Activated T-cell treated with anti-CD3 and anti-CD28 coated beads, Interleukin-2, amount 50 U/mL, for 72 hours (primary cell): ENCODE measurements around the gene SAMD4A. TPM values are rescaled to one million over a fixed set of nuclear protein-coding genes. Genes with fewer than 3 reads are reported as not detected.

Experiments used
- ATAC-seq, 2 donors: fragments of 150-1000 bp; cut with Tn5 transposase; replicated peaks in 1 of 2; 2 replicates each; pipeline ENCODE4 v1.10.0; 2021; ENCODE audit warnings: moderate library complexity in 2 of 2, mild to moderate bottlenecking in 1 of 2
- DNase-seq, 2 donors: peaks; one replicate each; pipeline ENCODE4 v3.0.0; 2021 to 2022; ENCODE audit warnings: mixed read lengths in 1 of 2
- H3K27ac Mint-ChIP-seq: one replicate; pipeline ENCODE4 v1.8.0; 2022; ENCODE audit warnings: mild to moderate bottlenecking, moderate library complexity, mixed read lengths
- H3K27me3 Mint-ChIP-seq: one replicate; pipeline ENCODE4 v1.8.0; 2022; ENCODE audit warnings: low read depth, mixed read lengths
- H3K36me3 Mint-ChIP-seq, 2 donors: one replicate each; pipeline ENCODE4 v1.8.0; 2022; ENCODE audit warnings: mixed read lengths in 2 of 2, mild to moderate bottlenecking in 1 of 2; ENCODE audit not compliant: insufficient read depth in 2 of 2
- H3K4me1 Mint-ChIP-seq: one replicate; pipeline ENCODE4 v1.8.0; 2022; ENCODE audit warnings: low read depth, mixed read lengths
- H3K4me3 Mint-ChIP-seq, 2 donors: one replicate each; pipeline ENCODE4 v1.8.0; 2022; ENCODE audit warnings: mild to moderate bottlenecking in 2 of 2, mixed read lengths in 2 of 2, moderate library complexity in 2 of 2
- H3K9me3 Mint-ChIP-seq, 2 donors: one replicate each; pipeline ENCODE4 v1.8.0; 2022; ENCODE audit warnings: mixed read lengths in 2 of 2
- total RNA-seq, 2 donors: library from RNA; stranded (reverse); gene quantifications; one replicate each; pipeline ENCODE4 v1.2.3, GENCODE V29; 2022

Gene SAMD4A
- total RNA-seq, 2 donors from 2014 or later, result 8.2 to 10.1 TPM

DNA sequence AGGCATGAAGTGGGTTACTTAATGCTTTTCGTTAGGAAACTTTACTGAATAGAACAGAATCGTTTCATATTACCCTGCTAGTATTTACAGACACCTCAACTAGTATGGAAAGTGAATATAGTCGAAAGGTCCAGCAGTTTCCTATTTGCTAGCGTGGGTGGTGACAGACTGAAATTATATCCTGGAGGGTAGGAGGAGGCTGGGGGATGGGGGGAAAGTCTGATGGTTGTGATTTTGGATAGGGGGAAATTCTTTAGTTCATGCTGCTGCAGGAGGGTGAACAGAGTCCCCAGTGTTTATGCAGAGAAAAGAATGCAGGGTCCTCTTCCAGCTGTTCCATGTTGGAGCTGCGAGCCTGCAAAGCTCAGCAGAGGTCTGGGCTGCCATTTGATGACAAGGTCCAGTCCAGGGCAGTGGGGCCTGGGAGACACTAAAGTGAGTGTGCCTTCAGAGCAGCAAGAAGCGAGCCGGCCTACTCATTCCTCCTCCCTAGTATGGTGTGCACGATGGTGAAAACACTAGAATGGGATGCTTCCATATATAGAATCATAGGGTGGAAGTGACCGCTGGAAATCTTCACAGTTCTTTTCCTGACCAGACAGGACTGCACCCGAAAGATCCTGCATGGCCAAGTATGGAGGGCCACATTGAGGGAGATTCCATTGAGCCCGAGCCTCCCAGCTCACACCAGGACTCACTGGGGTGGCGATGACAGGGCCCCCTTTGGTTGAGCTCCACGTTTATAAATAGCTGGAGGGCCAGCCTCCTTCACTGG, 2.1 kb downstream of the SAMD4A start:
- peak overlapping the region in 1 of 2 donors; percentile 84 for H3K4me3 Mint-ChIP-seq

DNA sequence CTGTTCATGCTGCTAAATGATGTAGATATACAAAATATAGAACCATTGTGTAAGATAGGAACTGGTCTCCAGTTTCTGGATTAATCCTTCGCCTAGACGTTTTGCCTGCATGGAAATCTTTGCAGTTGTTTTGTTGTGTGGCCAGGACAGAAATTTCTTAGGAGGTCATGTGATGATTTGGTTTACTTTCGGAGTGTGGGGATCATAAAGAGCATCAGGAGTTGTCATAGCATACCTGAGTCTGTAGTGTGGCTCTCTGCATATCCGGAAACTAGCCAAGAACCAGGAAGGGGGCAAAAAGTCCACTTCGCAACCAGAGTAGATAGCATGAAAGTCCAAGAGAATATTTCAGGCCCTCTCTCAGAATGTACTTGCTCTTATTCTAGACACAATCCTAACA, 3.1 kb downstream of the SAMD4A start:
- DNase-seq (no peak), ATAC-seq (no peak)
- Mint-ChIP-seq H3K27ac (no peak overlapping the region), H3K27me3 (peaks cover 34% of the 10 kb centered on the region), H3K4me1 (peaks cover 16% of the 10 kb centered on the region), H3K4me3 (no peak overlapping the region), H3K36me3 (peaks cover 5 to 15% of the 10 kb centered on the region in 2 donors), H3K9me3 (peaks cover 2 to 4% of the 10 kb centered on the region in 2 donors)

More for the DNA sequence above, 2.1 kb downstream of the SAMD4A start:
- Mint-ChIP-seq H3K27me3 (peaks cover 27% of the 10 kb centered on the region), H3K36me3 (peaks cover 5 to 15% of the 10 kb centered on the region in 2 donors), H3K27ac (no peak overlapping the region), H3K4me1 (peaks cover 24% of the 10 kb centered on the region), H3K9me3 (peaks cover 2 to 4% of the 10 kb centered on the region in 2 donors)
- ATAC-seq (no peak), DNase-seq (no peak)

DNA sequence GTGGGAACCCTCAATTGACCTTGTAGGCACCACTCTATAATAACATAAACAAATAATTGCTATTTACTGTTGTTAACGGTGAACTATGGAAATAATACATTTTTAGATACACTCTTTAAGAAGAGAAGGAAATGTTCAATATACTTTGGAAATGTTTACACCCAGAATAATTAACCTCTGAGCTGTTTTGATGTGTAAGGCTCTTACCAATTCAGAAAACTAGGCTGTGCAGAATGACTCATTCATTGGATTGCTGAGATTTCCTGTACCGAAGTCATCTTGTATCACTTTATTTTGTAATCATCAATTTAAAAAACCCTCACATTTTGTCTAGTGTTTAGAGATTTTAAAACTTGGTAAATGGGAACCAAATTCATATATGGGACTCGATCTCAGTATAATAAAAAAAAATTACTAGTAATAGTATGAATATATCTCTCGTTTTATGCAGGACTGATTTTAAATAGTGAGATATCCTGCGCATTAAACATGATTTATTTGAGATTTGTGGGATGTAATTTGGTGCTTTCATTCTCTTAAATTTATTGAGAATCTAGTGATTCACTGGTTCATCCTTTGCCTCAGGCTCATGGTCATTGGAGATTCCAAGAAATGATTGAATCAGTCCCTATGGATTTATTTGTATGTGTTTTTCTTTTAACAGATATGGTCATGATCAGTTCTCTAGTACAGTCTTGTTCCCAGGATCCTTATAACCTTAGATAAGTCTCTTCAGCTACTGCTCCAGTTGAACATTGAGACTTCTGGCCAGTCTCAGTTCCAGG, 3.9 kb downstream of the SAMD4A start:
- ATAC-seq (no peak), DNase-seq (no peak)
- Mint-ChIP-seq H3K4me1 (peaks cover 16% of the 10 kb centered on the region), H3K9me3 (peaks cover 2 to 4% of the 10 kb centered on the region in 2 donors), H3K36me3 (peaks cover 5 to 15% of the 10 kb centered on the region in 2 donors), H3K4me3 (no peak overlapping the region), H3K27me3 (peaks cover 38% of the 10 kb centered on the region), H3K27ac (no peak overlapping the region)

DNA sequence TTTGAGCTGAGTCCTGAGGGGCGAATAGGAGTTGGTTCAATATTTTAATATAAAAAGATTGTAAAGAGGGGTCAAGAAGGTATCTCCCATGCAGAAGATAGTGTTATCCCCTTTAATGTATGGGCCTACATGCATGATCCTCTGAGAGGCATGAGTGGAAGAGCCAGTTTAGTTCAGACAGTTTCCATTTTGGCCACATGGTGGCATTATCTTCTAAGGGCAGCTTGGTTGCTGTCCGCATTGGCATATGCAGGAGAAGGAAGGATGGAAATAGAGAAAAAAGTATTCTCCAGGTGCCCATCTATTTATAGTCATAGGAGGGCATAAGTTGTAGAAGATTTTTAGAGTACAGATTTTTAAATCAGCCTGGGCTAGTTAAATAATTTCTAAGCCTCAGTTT, 5.4 kb downstream of the SAMD4A start:
- peaks cover 2 to 4% of the 10 kb centered on the region in 2 donors for H3K9me3 Mint-ChIP-seq
- no peak for ATAC-seq
- H3K4me3 Mint-ChIP-seq, result no peak overlapping the region
- H3K36me3 Mint-ChIP-seq, result peaks cover 5 to 15% of the 10 kb centered on the region in 2 donors
- H3K27ac Mint-ChIP-seq, result no peak overlapping the region
- H3K4me1 Mint-ChIP-seq, result peaks cover 14% of the 10 kb centered on the region
- DNase-seq, result peak; percentile 18 to 40
- H3K27me3 Mint-ChIP-seq, result peaks cover 49% of the 10 kb centered on the region

DNA sequence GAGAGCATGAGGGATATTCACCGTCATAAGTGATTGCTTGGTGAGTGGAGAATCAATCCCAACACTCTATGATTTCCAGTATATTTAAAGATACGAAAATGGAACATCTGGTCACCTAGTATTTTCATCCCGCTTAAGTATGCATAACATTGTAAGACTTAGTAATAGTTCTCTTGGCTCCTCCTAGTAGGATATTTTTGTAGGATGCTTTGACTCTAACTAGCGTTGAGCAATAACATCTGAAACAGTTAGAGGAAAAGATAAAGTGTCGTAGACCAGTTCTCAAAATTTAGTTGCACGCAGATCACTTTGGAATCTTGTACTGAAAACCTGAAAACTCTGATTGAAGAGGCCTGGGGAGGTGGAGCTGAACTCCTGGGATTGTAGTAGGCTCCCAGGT, 7.6 kb downstream of the SAMD4A start:
- Mint-ChIP-seq H3K4me3 (no peak overlapping the region), H3K27me3 (peaks cover 38% of the 10 kb centered on the region), H3K36me3 (peaks cover 5 to 15% of the 10 kb centered on the region in 2 donors), H3K4me1 (peaks cover 6% of the 10 kb centered on the region), H3K9me3 (peaks cover 2 to 4% of the 10 kb centered on the region in 2 donors), H3K27ac (no peak overlapping the region)
- DNase-seq, result no peak
- ATAC-seq, result no peak

DNA sequence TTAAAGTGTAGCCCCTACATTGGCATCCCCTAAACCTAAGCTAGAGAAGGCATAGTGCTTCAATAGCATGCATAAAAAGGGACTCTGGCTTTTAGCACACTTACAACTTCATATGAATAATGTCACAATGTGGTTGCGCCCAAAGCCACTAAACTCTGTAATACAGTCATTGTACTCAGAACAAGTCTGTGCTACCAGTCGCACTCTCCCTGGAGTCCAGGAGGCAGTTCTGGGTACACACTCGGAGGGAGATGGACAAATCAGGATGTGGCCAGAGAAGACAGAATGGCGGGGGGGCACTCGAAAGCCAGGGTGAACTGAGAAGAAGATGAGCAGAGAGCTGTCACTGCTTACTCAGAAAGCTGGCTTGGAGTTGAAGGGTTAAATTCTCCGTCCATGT, 10.6 kb downstream of the SAMD4A start:
- Mint-ChIP-seq H3K27me3 (peaks cover 28% of the 10 kb centered on the region), H3K4me1 (no peaks in the 10 kb centered on the region), H3K36me3 (peaks cover 0 to 8% of the 10 kb centered on the region in 2 donors), H3K27ac (no peak overlapping the region), H3K9me3 (peaks cover 0 to 2% of the 10 kb centered on the region in 2 donors), H3K4me3 (no peak overlapping the region)
- peak in 1 of 2 donors; percentile 50 for ATAC-seq
- no peak for DNase-seq

DNA sequence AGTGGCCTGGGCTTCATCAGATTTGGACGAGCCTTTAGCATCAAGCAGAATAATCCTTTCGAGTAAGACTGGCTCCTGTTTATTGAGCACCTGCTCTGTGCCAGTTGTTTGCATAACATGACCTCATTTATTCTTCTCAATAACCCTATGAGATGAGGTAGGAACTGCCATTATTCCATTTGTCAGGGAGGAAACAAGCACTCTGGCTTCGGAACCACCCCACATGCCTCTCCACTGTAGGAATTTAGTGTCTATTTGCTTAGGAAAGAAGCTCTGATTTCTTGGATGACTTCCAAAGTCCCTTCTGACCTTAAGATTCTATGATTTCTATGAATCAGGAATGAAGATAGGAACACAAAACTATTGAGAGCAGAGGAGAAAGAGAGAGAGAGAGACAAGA, 11.0 kb downstream of the SAMD4A start:
- Mint-ChIP-seq H3K4me1 (no peaks in the 10 kb centered on the region), H3K27ac (no peak overlapping the region), H3K27me3 (peaks cover 28% of the 10 kb centered on the region), H3K4me3 (no peak overlapping the region), H3K36me3 (peaks cover 0 to 6% of the 10 kb centered on the region in 2 donors), H3K9me3 (peaks cover 0 to under 1% of the 10 kb centered on the region in 2 donors)
- DNase-seq (no peak), ATAC-seq (no peak)

DNA sequence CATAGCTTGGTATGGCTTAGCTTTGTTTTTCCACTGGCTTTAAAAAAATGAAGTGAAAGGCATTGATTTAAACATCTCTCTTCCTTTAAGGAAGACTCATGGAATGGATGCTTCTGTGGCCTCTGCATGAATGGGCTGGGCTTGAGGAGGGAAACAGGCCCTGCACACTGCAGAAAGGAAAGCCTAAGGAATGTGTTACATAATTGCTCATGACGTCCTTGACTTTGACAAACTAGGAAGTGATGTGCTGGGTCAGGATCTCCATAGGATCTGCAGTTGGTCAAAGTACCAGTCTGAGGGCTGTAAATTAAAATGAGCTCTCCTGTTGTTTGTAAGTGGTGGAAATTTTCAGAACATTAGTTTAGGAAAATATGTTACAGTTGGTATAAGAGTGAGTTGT, 12.7 kb downstream of the SAMD4A start:
- no peak for DNase-seq
- Mint-ChIP-seq H3K27me3 (peaks cover 19% of the 10 kb centered on the region), H3K4me1 (no peaks in the 10 kb centered on the region), H3K4me3 (no peak overlapping the region), H3K27ac (no peak overlapping the region), H3K9me3 (no peaks in the 10 kb centered on the region), H3K36me3 (no peaks in the 10 kb centered on the region)
- ATAC-seq, result no peak

DNA sequence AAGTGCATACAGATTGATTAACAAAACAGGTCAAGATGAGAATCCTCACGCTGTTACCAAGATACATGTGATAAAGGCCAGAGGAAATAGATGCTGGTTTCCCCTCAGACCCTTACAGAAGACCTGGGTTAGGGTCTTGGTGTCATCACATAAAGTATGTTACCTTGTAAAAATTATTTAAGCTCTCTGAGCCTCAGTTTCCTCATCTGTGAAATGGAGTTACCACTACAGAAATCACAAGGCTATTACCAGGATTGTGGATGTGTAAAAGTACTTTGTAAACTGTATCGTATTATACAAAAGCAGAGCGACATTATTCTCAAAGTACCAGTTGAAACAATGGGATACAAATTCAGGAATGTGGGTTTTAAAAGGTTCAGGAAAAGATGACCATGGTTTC, 14.0 kb downstream of the SAMD4A start:
- Mint-ChIP-seq H3K9me3 (no peaks in the 10 kb centered on the region), H3K27ac (no peak overlapping the region), H3K4me3 (no peak overlapping the region), H3K4me1 (no peaks in the 10 kb centered on the region), H3K36me3 (no peaks in the 10 kb centered on the region), H3K27me3 (peaks cover 11% of the 10 kb centered on the region)
- ATAC-seq (no peak), DNase-seq (no peak)

DNA sequence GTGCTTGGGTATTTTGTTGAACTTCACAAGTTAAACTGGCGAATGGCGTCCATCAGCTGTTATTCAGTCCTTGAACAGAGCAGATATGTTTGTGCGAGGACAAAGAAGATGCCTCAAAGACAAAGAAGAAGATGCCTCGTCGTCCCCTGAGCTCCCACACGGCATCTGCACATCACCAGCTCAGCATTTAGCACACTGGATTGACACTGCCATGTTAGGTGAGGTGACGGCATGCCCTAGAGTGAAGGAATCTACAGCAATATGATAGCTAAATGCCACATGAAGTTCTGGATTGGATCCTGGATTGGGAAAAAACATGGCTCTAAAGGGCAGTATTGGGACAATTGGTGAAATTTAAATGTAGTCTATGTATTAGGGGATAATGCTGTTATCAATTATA, 15.4 kb downstream of the SAMD4A start:
- no peak for DNase-seq
- Mint-ChIP-seq H3K4me1 (no peaks in the 10 kb centered on the region), H3K27me3 (peaks cover 3% of the 10 kb centered on the region), H3K36me3 (no peaks in the 10 kb centered on the region), H3K27ac (no peak overlapping the region), H3K9me3 (peaks cover 0 to 2% of the 10 kb centered on the region in 2 donors), H3K4me3 (no peak overlapping the region)
- ATAC-seq, result no peak

DNA sequence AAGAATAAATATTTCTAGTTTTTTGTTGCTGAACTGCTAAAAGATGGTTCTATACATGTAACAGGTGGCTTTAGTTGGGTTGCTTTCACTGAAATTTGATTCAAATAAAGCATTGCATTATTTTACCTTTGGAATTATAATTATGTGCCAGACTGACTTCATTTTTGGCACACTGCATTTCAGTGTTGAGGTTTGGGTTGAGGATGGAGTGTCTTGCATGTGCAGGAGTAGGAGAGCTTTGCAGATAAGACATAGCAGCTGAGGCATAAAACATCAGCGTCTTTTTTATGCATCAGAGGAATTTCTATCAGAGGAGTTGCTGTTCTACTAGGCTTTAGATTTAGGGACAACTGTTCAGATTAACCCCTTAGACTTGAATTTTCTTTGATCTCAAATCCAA, 17.2 kb downstream of the SAMD4A start:
- H3K4me1 Mint-ChIP-seq, result no peaks in the 10 kb centered on the region
- ATAC-seq (no peak), DNase-seq (no peak)
- no peaks in the 10 kb centered on the region for H3K36me3 Mint-ChIP-seq
- no peak overlapping the region for H3K4me3 Mint-ChIP-seq
- no peak overlapping the region for H3K27ac Mint-ChIP-seq
- peaks cover 0 to 2% of the 10 kb centered on the region in 2 donors for H3K9me3 Mint-ChIP-seq
- H3K27me3 Mint-ChIP-seq, result peaks cover 17% of the 10 kb centered on the region

DNA sequence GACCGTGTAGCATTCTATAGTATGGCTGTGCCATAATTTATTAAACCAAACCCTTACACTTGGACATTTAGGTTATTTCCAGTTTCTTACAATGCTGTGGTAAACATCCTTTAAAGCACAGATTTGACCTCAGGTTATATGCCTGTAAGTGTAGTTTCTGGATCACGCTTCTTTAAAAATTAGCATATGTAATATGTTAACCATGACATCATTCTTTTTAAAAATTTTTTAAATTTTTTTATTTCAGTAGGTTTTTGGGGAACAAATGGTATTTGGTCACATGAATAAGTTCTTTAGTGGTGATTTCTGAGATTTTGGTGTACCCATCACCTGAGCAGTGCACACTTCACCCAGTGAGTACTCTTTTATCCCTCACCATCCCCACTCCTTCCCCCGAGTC, 18.3 kb downstream of the SAMD4A start:
- Mint-ChIP-seq H3K4me3 (no peak overlapping the region), H3K27ac (no peak overlapping the region), H3K9me3 (peaks cover 0 to 2% of the 10 kb centered on the region in 2 donors), H3K27me3 (peaks cover 17% of the 10 kb centered on the region), H3K36me3 (no peaks in the 10 kb centered on the region), H3K4me1 (no peaks in the 10 kb centered on the region)
- ATAC-seq, result no peak
- no peak for DNase-seq

DNA sequence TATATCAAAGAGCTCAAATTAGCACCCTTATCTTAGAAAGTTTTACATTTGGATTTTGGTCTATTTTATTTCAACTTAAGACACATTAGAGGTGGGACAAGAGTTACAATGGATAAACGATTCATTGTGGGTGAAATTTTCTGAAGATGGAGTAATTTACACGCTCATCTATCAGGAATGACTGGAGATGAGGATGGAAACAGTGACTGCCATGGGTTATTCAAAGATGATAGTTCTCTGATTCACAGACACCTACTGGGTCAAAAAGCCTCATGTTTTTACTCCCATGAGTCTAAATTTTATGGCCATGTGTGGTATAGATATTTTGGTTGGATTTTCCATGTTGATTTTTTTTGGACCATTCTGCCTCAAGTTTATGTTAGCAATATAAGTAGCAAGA, 22.1 kb downstream of the SAMD4A start:
- no peak for ATAC-seq
- peaks cover 11% of the 10 kb centered on the region for H3K4me1 Mint-ChIP-seq
- no peak overlapping the region for H3K4me3 Mint-ChIP-seq
- H3K36me3 Mint-ChIP-seq, result no peaks in the 10 kb centered on the region
- no peak for DNase-seq
- H3K27me3 Mint-ChIP-seq, result peaks cover 35% of the 10 kb centered on the region
- peaks cover 0 to 2% of the 10 kb centered on the region in 2 donors for H3K9me3 Mint-ChIP-seq
- H3K27ac Mint-ChIP-seq, result no peak overlapping the region
